ENCODE measurements around the gene PTGFRN. TPM values are rescaled to one million over a fixed set of nuclear protein-coding genes. Genes with fewer than 3 reads are reported as not detected.

Gene PTGFRN
- total and polyA plus RNA-seq, 2 of the 8 experiments (the other 6 are each of a cell fraction or from before 2014, with no cell fraction given), result 13.0 to 32.6 TPM

DNA sequence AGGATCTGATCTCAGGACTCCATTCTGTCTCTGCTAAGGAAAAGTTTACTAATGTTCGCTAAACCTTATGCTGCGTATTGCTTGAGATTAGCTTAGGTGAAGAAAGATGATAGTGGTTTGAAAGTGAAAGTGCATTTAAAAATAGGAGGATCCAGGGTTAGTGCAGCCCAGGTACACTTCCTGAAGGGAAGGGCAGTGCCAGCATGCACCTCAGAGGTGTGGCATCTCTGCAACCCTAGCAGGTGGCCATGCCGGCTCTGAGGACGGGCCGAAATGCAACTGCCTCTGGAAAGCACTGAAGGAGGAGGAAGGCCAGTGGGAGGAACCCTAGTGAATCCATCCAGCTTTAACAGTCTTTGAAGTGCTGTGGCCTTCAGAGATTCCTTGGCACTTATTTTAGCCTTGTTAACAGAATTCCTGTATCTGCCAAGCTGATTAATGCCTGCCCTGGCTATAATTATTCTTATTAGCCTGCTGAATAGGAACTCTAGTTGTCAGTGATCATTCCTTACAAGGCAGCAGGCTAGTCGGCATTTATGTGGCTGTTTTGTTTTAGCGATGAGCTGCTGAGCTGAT is 5.5 kb downstream of the PTGFRN start (continued):
- TF ChIP-seq, protein P1, sequence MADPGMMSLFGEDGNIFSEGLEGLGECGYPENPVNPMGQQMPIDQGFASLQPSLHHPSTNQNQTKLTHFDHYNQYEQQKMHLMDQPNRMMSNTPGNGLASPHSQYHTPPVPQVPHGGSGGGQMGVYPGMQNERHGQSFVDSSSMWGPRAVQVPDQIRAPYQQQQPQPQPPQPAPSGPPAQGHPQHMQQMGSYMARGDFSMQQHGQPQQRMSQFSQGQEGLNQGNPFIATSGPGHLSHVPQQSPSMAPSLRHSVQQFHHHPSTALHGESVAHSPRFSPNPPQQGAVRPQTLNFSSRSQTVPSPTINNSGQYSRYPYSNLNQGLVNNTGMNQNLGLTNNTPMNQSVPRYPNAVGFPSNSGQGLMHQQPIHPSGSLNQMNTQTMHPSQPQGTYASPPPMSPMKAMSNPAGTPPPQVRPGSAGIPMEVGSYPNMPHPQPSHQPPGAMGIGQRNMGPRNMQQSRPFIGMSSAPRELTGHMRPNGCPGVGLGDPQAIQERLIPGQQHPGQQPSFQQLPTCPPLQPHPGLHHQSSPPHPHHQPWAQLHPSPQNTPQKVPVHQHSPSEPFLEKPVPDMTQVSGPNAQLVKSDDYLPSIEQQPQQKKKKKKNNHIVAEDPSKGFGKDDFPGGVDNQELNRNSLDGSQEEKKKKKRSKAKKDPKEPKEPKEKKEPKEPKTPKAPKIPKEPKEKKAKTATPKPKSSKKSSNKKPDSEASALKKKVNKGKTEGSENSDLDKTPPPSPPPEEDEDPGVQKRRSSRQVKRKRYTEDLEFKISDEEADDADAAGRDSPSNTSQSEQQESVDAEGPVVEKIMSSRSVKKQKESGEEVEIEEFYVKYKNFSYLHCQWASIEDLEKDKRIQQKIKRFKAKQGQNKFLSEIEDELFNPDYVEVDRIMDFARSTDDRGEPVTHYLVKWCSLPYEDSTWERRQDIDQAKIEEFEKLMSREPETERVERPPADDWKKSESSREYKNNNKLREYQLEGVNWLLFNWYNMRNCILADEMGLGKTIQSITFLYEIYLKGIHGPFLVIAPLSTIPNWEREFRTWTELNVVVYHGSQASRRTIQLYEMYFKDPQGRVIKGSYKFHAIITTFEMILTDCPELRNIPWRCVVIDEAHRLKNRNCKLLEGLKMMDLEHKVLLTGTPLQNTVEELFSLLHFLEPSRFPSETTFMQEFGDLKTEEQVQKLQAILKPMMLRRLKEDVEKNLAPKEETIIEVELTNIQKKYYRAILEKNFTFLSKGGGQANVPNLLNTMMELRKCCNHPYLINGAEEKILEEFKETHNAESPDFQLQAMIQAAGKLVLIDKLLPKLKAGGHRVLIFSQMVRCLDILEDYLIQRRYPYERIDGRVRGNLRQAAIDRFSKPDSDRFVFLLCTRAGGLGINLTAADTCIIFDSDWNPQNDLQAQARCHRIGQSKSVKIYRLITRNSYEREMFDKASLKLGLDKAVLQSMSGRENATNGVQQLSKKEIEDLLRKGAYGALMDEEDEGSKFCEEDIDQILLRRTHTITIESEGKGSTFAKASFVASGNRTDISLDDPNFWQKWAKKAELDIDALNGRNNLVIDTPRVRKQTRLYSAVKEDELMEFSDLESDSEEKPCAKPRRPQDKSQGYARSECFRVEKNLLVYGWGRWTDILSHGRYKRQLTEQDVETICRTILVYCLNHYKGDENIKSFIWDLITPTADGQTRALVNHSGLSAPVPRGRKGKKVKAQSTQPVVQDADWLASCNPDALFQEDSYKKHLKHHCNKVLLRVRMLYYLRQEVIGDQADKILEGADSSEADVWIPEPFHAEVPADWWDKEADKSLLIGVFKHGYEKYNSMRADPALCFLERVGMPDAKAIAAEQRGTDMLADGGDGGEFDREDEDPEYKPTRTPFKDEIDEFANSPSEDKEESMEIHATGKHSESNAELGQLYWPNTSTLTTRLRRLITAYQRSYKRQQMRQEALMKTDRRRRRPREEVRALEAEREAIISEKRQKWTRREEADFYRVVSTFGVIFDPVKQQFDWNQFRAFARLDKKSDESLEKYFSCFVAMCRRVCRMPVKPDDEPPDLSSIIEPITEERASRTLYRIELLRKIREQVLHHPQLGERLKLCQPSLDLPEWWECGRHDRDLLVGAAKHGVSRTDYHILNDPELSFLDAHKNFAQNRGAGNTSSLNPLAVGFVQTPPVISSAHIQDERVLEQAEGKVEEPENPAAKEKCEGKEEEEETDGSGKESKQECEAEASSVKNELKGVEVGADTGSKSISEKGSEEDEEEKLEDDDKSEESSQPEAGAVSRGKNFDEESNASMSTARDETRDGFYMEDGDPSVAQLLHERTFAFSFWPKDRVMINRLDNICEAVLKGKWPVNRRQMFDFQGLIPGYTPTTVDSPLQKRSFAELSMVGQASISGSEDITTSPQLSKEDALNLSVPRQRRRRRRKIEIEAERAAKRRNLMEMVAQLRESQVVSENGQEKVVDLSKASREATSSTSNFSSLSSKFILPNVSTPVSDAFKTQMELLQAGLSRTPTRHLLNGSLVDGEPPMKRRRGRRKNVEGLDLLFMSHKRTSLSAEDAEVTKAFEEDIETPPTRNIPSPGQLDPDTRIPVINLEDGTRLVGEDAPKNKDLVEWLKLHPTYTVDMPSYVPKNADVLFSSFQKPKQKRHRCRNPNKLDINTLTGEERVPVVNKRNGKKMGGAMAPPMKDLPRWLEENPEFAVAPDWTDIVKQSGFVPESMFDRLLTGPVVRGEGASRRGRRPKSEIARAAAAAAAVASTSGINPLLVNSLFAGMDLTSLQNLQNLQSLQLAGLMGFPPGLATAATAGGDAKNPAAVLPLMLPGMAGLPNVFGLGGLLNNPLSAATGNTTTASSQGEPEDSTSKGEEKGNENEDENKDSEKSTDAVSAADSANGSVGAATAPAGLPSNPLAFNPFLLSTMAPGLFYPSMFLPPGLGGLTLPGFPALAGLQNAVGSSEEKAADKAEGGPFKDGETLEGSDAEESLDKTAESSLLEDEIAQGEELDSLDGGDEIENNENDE (IDR thresholded peaks at IDR 0.05; ENCODE audit: insufficient replicate concordance, low read length), result no peak
- TF ChIP-seq SAP30 (IDR thresholded peaks at IDR 0.05; ENCODE audit: insufficient read depth, insufficient replicate concordance, low read length) (no peak), EZH2 (IDR thresholded peaks at IDR 0.05; ENCODE audit: low read depth, low read length, severe bottlenecking) (no peak), ATF3 (IDR thresholded peaks at IDR 0.05; ENCODE audit: insufficient read depth, low read depth, low read length) (no peak), YY1 (IDR thresholded peaks at IDR 0.05; ENCODE audit: low read depth, low read length) (no peak), SP1 (IDR thresholded peaks at IDR 0.05; ENCODE audit: low read depth, low read length) (no peak), BACH1 (IDR thresholded peaks at IDR 0.05; ENCODE audit: low read length) (no peak), RBBP5 (IDR thresholded peaks at IDR 0.05; ENCODE audit: borderline replicate concordance, low read depth, low read length) (no peak), TCF12 (IDR thresholded peaks at IDR 0.05; ENCODE audit: low read depth, low read length) (no peak), TAF7 (optimal IDR thresholded peaks at IDR 0.05; ENCODE audit: borderline replicate concordance, low read depth, low read length) (no peak)

All from H1 (cell line).